CD14-positive monocyte (primary cell): ENCODE data around the gene MAGEB17. TPM values are rescaled to one million over a fixed set of nuclear protein-coding genes. Genes with fewer than 3 reads are reported as not detected.

Experiments
- DNase-seq, 3 donors: peaks; one replicate each; pipeline ENCODE4 v3.0.0-alpha.2; 2011 to 2022
- H2AFZ ChIP-seq: 2 replicates; pipeline ENCODE4 v1.6.0; 2012; ENCODE audit warnings: mild to moderate bottlenecking, low read depth, low read length, inconsistent platforms; ENCODE audit not compliant: insufficient read depth, poor library complexity, severe bottlenecking
- H3K27ac ChIP-seq, 2 donors: 1 replicate in 1 of 2; 2 replicates in 1 of 2; pipeline ENCODE4 v1.5.1; 2012 to 2013; ENCODE audit warnings: low read length in 2 of 2, control low read depth in 1 of 2, inconsistent platforms in 1 of 2, low read depth in 1 of 2, mild to moderate bottlenecking in 1 of 2
- H3K27me3 ChIP-seq, 2 donors: one replicate each; pipeline versions ENCODE4 v1.6.0 to v1.6.1; 2011 to 2013; ENCODE audit warnings: low read length in 2 of 2; ENCODE audit not compliant: control insufficient read depth in 2 of 2, insufficient read depth in 2 of 2
- H3K36me3 ChIP-seq, 2 donors: replicated peaks in 1 of 2; 1 replicate in 1 of 2; 2 replicates in 1 of 2; pipeline versions ENCODE4 v1.5.1 to v1.6.1; 2012 to 2013; ENCODE audit warnings: low read length in 2 of 2, control low read depth in 1 of 2, inconsistent platforms in 1 of 2, mild to moderate bottlenecking in 1 of 2; ENCODE audit not compliant: insufficient read depth in 2 of 2, control insufficient read depth in 1 of 2
- H3K4me1 ChIP-seq, 2 donors: 1 replicate in 1 of 2; 2 replicates in 1 of 2; pipeline versions ENCODE4 v1.5.1 to v1.6.1; 2012 to 2013; ENCODE audit warnings: low read length in 2 of 2, control low read depth in 1 of 2, inconsistent platforms in 1 of 2, mild to moderate bottlenecking in 1 of 2, moderate library complexity in 1 of 2; ENCODE audit not compliant: insufficient read depth in 2 of 2, control insufficient read depth in 1 of 2
- H3K4me2 ChIP-seq: replicated peaks from 2 replicates; pipeline ENCODE3; 2012; ENCODE audit warnings: low read length, moderate library complexity, mild to moderate bottlenecking; ENCODE audit not compliant: poor library complexity, severe bottlenecking; ENCODE audit errors: extremely low read depth
- H3K4me3 ChIP-seq, 3 experiments: fragments of 200-600 bp in 1 of 3; sonication (generic) in 1 of 3; replicated peaks in 1 of 3; 1 replicate in 2 of 3; 2 replicates in 1 of 3; pipeline ENCODE4 v1.5.1; 2011 to 2013; ENCODE audit warnings: low read length in 3 of 3, mild to moderate bottlenecking in 3 of 3, control low read depth in 2 of 3, low read depth in 2 of 3, inconsistent platforms in 1 of 3, moderate library complexity in 1 of 3
- H3K79me2 ChIP-seq: 2 replicates; pipeline ENCODE4 v1.6.0; 2012; ENCODE audit warnings: mild to moderate bottlenecking, control low read depth, inconsistent platforms, low read length, moderate library complexity; ENCODE audit not compliant: insufficient read depth
- H3K9ac ChIP-seq: 2 replicates; pipeline ENCODE4 v1.6.0; 2017; ENCODE audit warnings: low read length, mild to moderate bottlenecking; ENCODE audit not compliant: insufficient read depth, poor library complexity, severe bottlenecking
- H3K9me3 ChIP-seq, 2 donors: replicated peaks in 1 of 2; 1 replicate in 1 of 2; 2 replicates in 1 of 2; pipeline versions ENCODE4 v1.5.1 to v1.6.1; 2012 to 2013; ENCODE audit warnings: low read length in 2 of 2, control low read depth in 1 of 2; ENCODE audit not compliant: control insufficient read depth in 1 of 2, insufficient read depth in 1 of 2
- H4K20me1 ChIP-seq: 2 replicates; pipeline ENCODE4 v1.6.0; 2012; ENCODE audit warnings: mild to moderate bottlenecking, low read length, control low read depth, moderate library complexity; ENCODE audit not compliant: insufficient read depth
- H3K27ac Mint-ChIP-seq, 7 donors: one replicate each; pipeline ENCODE4 v1.8.0; 2020; ENCODE audit warnings: mild to moderate bottlenecking in 7 of 7, mixed read lengths in 7 of 7, moderate library complexity in 6 of 7, inconsistent platforms in 2 of 7
- H3K27me3 Mint-ChIP-seq, 3 donors: one replicate each; pipeline ENCODE4 v1.8.0; 2021 to 2022; ENCODE audit warnings: low read depth in 3 of 3, mild to moderate bottlenecking in 3 of 3, mixed read lengths in 3 of 3, moderate library complexity in 3 of 3, inconsistent platforms in 1 of 3
- H3K36me3 Mint-ChIP-seq, 2 donors: one replicate each; pipeline ENCODE4 v1.8.0; 2020; ENCODE audit warnings: mixed read lengths in 2 of 2, inconsistent platforms in 1 of 2, mild to moderate bottlenecking in 1 of 2
- H3K4me1 Mint-ChIP-seq: one replicate; pipeline ENCODE4 v1.8.0; 2020; ENCODE audit warnings: mild to moderate bottlenecking, mixed read lengths
- H3K4me3 Mint-ChIP-seq, 2 donors: one replicate each; pipeline ENCODE4 v1.8.0; 2020; ENCODE audit warnings: mild to moderate bottlenecking in 2 of 2, mixed read lengths in 2 of 2, moderate library complexity in 1 of 2
- H3K9me3 Mint-ChIP-seq, 7 donors: one replicate each; pipeline ENCODE4 v1.8.0; 2020 to 2022; ENCODE audit warnings: mixed read lengths in 7 of 7, mild to moderate bottlenecking in 6 of 7, moderate library complexity in 6 of 7, inconsistent platforms in 2 of 7
- WGBS: methylation state at CpG from one replicate; pipeline ENCODE4 v1.1.5; 2013; ENCODE audit warnings: missing lambda C conversion rate; ENCODE audit not compliant: insufficient coverage; 5-methylcytosine and 5-hydroxymethylcytosine counted together
- intact Hi-C, 2 donors: fragments of 100-400 bp; cut with micrococcal nuclease; formaldehyde crosslinking; loops; one replicate each; pipeline versions ENCODE4 v1.15.0 to v1.15.1; 2023
- polyA plus RNA-seq, 3 donors: library from polyadenylated mRNA; depleted of rRNA in 1 of 3; unstranded in 2 of 3; stranded (reverse) in 1 of 3; fragments of 300-500 nt in 2 of 3; fragments of >200 nt in 1 of 3; fragmentation: Illumina TruSeq in 2 of 3; gene quantifications; 1 replicate in 2 of 3; 2 replicates in 1 of 3; pipeline ENCODE4 v1.2.3, GENCODE V29; 2012 to 2021
- TF ChIP-seq, protein P1 (sequence below): fragments of 200-600 bp; IDR thresholded peaks from one replicate; pipeline ENCODE4 v1.8.0; 2022; ENCODE audit warnings: antibody characterized with exemption, mild to moderate bottlenecking

Gene MAGEB17
- polyA plus RNA-seq, 3 donors: 0.13 TPM; not detected in 2

DNA sequence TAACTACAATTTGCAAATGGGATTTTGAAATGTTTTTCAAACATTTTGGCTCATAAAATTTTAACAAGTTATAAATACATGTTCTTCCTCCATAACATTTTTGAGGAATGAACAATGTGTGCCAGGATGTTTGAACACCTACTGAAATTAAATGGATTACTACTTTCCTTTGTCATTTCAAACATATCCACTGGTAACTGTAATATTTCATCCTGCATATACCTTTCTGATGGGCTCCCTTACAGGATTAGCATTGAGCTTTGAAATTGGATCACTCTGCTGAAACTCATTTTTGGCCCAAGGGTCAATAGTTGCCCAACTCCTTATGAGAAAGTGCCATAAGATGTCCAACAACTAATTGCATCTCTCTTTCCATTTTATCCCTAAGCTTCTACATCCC is 26.3 kb upstream of the MAGEB17 start:
- Histone ChIP-seq H3K4me3 (no peak overlapping the region), H3K27ac (no peak overlapping the region), H3K9me3 (no peaks in the 10 kb centered on the region), H3K4me1 (peaks cover 10 to 12% of the 10 kb centered on the region in 2 donors), H3K36me3 (no peaks in the 10 kb centered on the region), H3K9ac (no peak overlapping the region), H3K27me3 (peaks cover 3 to 44% of the 10 kb centered on the region in 2 donors), H4K20me1 (no peaks in the 10 kb centered on the region), H2AFZ (no peak overlapping the region), H3K79me2 (no peaks in the 10 kb centered on the region), H3K4me2 (no peak overlapping the region)
- Mint-ChIP-seq H3K9me3 (peaks cover 0 to 5% (median 4%) of the 10 kb centered on the region in 7 donors), H3K4me3 (no peak overlapping the region), H3K27ac (no peak overlapping the region), H3K4me1 (peaks cover 10% of the 10 kb centered on the region), H3K27me3 (peaks cover 3 to 21% (median 6%) of the 10 kb centered on the region in 3 donors), H3K36me3 (peaks cover 0 to 1% of the 10 kb centered on the region in 2 donors)
- TF ChIP-seq, protein P1, sequence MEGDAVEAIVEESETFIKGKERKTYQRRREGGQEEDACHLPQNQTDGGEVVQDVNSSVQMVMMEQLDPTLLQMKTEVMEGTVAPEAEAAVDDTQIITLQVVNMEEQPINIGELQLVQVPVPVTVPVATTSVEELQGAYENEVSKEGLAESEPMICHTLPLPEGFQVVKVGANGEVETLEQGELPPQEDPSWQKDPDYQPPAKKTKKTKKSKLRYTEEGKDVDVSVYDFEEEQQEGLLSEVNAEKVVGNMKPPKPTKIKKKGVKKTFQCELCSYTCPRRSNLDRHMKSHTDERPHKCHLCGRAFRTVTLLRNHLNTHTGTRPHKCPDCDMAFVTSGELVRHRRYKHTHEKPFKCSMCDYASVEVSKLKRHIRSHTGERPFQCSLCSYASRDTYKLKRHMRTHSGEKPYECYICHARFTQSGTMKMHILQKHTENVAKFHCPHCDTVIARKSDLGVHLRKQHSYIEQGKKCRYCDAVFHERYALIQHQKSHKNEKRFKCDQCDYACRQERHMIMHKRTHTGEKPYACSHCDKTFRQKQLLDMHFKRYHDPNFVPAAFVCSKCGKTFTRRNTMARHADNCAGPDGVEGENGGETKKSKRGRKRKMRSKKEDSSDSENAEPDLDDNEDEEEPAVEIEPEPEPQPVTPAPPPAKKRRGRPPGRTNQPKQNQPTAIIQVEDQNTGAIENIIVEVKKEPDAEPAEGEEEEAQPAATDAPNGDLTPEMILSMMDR: no peak
- intact Hi-C loops: no loop called here
- no peak for DNase-seq

GRCh38 chrX:16141422-16142245 is 25.6 kb upstream of the MAGEB17 start:
- H3K9me3 Mint-ChIP-seq: peaks cover 0 to 6% (median 4%) of the 10 kb centered on the region in 7 donors
- TF ChIP-seq, protein P1: no peak
- no peaks in the 10 kb centered on the region for H3K36me3 Mint-ChIP-seq
- Histone ChIP-seq H3K27ac (no peak overlapping the region), H3K4me1 (peaks cover 10 to 12% of the 10 kb centered on the region in 2 donors), H3K9ac (no peak overlapping the region), H2AFZ (no peak overlapping the region), H3K9me3 (no peaks in the 10 kb centered on the region), H3K79me2 (no peaks in the 10 kb centered on the region), H3K27me3 (peaks cover 3 to 45% of the 10 kb centered on the region in 2 donors), H4K20me1 (no peaks in the 10 kb centered on the region), H3K36me3 (no peaks in the 10 kb centered on the region), H3K4me2 (no peak overlapping the region), H3K4me3 (no peak overlapping the region)
- no peak overlapping the region for H3K4me3 Mint-ChIP-seq
- peaks cover 10% of the 10 kb centered on the region for H3K4me1 Mint-ChIP-seq
- H3K27me3 Mint-ChIP-seq: peaks cover 5 to 24% (median 6%) of the 10 kb centered on the region in 3 donors
- H3K27ac Mint-ChIP-seq: peak overlapping the region in 1 of 7 donors; percentile 33
- no peak for DNase-seq
- no CpG with 5 or more reads among the region's 4 CpGs for WGBS
- intact Hi-C loops: no loop called here
